HG03439 (cell line): Measurements from ENCODE around the gene CNPPD1.
A peak's percentile ranks its signal among the peaks of the same experiment; 100 is the strongest.

Source experiments
- ATAC-seq: cut with Tn5 transposase; IDR thresholded peaks from one replicate; pipeline ENCODE4 v1.9.1; 2021; ENCODE audit warnings: mild to moderate bottlenecking, moderate library complexity; ENCODE audit not compliant: unreplicated experiment

Gene CNPPD1

GRCh38 chr2:219176818-219177551 lies at the start of gene CNPPD1:
TSS of gene CNPPD1 (minus strand) at chr2:219176925. CDS start at chr2:219176828, 97 bp downstream.
- ATAC-seq: peak; percentile 67

GRCh38 chr2:219225350-219225749 lies 48.6 kb upstream of the CNPPD1 start:
- ATAC-seq: no peak

GRCh38 chr2:219223831-219224610 lies 47.3 kb upstream of the CNPPD1 start:
- ATAC-seq: no peak

- no peak for ATAC-seq
Measured at GRCh38 chr2:219221957-219222518, 45.3 kb upstream of the CNPPD1 start.

GRCh38 chr2:219220652-219221402 lies 44.1 kb upstream of the CNPPD1 start:
- ATAC-seq: no peak

GRCh38 chr2:219219784-219220532 lies 43.2 kb upstream of the CNPPD1 start:
- no peak for ATAC-seq

GRCh38 chr2:219218732-219219701 lies 42.3 kb upstream of the CNPPD1 start, which contains the start of gene ABCB6:
TSS of gene ABCB6 (minus strand) at chr2:219218958. CDS start at chr2:219218673, 285 bp downstream.
- ATAC-seq: peak; percentile 67

GRCh38 chr2:219218217-219218731 lies 41.5 kb upstream of the CNPPD1 start:
- peak; percentile 18 for ATAC-seq

GRCh38 chr2:219216535-219216915 lies 39.8 kb upstream of the CNPPD1 start:
- ATAC-seq: no peak

GRCh38 chr2:219215871-219216534 lies 39.3 kb upstream of the CNPPD1 start:
- no peak for ATAC-seq

GRCh38 chr2:219214786-219215185 lies 38.1 kb upstream of the CNPPD1 start:
- ATAC-seq: no peak

GRCh38 chr2:219214141-219214540 lies 37.4 kb upstream of the CNPPD1 start:
- ATAC-seq: no peak

- ATAC-seq: no peak
Measured at GRCh38 chr2:219213486-219214071, 36.9 kb upstream of the CNPPD1 start.

GRCh38 chr2:219213026-219213415 lies 36.3 kb upstream of the CNPPD1 start:
- ATAC-seq: no peak

- no peak for ATAC-seq
Measured at GRCh38 chr2:219210886-219211362, 34.2 kb upstream of the CNPPD1 start.

- ATAC-seq: no peak
Measured at GRCh38 chr2:219210196-219210885, 33.6 kb upstream of the CNPPD1 start.
